ENCODE results near the gene SAP30BP. TPM values are rescaled to one million over a fixed set of nuclear protein-coding genes. Genes with fewer than 3 reads are reported as not detected.

The SAP30BP gene
- polyA plus RNA-seq, 2 of the 4 experiments (the other 2 are of a cell fraction), result 103 to 139 TPM

DNA sequence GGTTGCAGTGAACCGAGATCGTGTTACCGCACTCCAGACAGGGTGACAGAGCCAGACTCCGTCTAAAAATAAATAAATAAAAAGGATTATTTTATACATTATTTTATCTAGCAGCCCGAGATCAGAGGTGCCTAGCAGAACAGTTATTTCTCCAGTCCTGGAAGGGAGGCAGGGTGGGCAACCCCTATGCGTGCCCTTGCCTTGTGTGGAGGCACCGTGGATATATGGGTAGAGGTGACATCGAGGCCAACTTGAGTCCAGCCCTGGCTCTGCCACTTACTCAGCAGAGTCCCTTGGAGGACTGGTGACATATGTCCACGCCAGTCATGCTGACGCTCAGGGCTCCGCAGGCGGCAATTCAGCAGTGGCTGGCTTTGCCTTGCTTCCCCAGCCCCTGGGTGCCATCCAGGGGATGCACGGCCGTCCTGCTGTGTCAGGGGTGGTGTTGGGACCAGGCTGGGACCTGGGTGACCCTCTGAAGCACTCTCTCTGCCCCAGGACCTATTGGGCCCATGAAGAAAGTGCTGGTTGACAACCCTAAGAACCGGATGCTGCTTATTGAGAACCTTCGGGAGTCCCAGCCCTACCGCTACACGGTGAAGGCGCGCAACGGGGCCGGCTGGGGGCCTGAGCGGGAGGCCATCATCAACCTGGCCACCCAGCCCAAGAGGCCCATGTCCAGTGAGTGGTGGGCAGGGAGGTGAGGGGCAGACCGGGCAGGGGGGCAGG is 84.7 kb downstream of the SAP30BP start:
- no peak overlapping the region for H3K27ac ChIP-seq
- WGBS (ENCODE audit: missing lambda C conversion rate), result 93% methylated on average over 24 of the region's 24 CpGs
- H3K4me3 ChIP-seq, result no peak overlapping the region
- no peak for FAIRE-seq
- H3K9me3 ChIP-seq, result no peaks in the 10 kb centered on the region
- H3K4me1 ChIP-seq, result peaks cover 12% of the 10 kb centered on the region
- no peak for DNase-seq (ENCODE audit: low read depth in 1 of 2, low spot score in 1 of 2)
- no peak for ATAC-seq
- ChIA-PET POLR2A (interaction anchor here (1.2 kb wide), 1 partner anchor 28 kb away, joined by 4 read pairs; a partner anchor contains a TSS), CTCF (interaction anchor here (0.6 to 43.5 kb wide), 10 partner anchors 7 to 411 kb away, joined by 3 to 1931 read pairs (median 66); partner anchors contain the start of genes GALK1, ITGB4, RECQL5 and SAP30BP)
- H3K4me2 ChIP-seq, result no peak overlapping the region
- TF ChIP-seq, protein P1, sequence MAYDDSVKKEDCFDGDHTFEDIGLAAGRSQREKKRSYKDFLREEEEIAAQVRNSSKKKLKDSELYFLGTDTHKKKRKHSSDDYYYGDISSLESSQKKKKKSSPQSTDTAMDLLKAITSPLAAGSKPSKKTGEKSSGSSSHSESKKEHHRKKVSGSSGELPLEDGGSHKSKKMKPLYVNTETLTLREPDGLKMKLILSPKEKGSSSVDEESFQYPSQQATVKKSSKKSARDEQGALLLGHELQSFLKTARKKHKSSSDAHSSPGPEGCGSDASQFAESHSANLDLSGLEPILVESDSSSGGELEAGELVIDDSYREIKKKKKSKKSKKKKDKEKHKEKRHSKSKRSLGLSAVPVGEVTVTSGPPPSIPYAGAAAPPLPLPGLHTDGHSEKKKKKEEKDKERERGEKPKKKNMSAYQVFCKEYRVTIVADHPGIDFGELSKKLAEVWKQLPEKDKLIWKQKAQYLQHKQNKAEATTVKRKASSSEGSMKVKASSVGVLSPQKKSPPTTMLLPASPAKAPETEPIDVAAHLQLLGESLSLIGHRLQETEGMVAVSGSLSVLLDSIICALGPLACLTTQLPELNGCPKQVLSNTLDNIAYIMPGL (CRISPR knock-in tag; IDR thresholded peaks at IDR 0.05; ENCODE audit: borderline replicate concordance), result no peak
- TF ChIP-seq HOXB13 (CRISPR knock-in tag; IDR thresholded peaks at IDR 0.05; ENCODE audit: low read depth), result no peak
- no peak for TF ChIP-seq RCOR1 (IDR thresholded peaks at IDR 0.05; ENCODE audit: low read depth, low read length)
- no peak for TF ChIP-seq CHD4 (IDR thresholded peaks at IDR 0.05; ENCODE audit: borderline replicate concordance)
- TF ChIP-seq, protein P2, sequence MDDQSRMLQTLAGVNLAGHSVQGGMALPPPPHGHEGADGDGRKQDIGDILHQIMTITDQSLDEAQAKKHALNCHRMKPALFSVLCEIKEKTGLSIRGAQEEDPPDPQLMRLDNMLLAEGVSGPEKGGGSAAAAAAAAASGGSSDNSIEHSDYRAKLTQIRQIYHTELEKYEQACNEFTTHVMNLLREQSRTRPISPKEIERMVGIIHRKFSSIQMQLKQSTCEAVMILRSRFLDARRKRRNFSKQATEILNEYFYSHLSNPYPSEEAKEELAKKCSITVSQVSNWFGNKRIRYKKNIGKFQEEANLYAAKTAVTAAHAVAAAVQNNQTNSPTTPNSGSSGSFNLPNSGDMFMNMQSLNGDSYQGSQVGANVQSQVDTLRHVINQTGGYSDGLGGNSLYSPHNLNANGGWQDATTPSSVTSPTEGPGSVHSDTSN (IDR thresholded peaks at IDR 0.05), result no peak
- TF ChIP-seq, protein P3, sequence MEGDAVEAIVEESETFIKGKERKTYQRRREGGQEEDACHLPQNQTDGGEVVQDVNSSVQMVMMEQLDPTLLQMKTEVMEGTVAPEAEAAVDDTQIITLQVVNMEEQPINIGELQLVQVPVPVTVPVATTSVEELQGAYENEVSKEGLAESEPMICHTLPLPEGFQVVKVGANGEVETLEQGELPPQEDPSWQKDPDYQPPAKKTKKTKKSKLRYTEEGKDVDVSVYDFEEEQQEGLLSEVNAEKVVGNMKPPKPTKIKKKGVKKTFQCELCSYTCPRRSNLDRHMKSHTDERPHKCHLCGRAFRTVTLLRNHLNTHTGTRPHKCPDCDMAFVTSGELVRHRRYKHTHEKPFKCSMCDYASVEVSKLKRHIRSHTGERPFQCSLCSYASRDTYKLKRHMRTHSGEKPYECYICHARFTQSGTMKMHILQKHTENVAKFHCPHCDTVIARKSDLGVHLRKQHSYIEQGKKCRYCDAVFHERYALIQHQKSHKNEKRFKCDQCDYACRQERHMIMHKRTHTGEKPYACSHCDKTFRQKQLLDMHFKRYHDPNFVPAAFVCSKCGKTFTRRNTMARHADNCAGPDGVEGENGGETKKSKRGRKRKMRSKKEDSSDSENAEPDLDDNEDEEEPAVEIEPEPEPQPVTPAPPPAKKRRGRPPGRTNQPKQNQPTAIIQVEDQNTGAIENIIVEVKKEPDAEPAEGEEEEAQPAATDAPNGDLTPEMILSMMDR (IDR thresholded peaks at IDR 0.05), result no peak
- no peak for TF ChIP-seq FOSL2 (IDR thresholded peaks at IDR 0.05)
- no peak for TF ChIP-seq FOSL2 (CRISPR knock-in tag; IDR thresholded peaks at IDR 0.05)
- no peak for TF ChIP-seq SREBF2 (IDR thresholded peaks at IDR 0.05)
- no peak for TF ChIP-seq EHMT2 (IDR thresholded peaks at IDR 0.05; ENCODE audit: low read depth)
- TF ChIP-seq, protein P4, sequence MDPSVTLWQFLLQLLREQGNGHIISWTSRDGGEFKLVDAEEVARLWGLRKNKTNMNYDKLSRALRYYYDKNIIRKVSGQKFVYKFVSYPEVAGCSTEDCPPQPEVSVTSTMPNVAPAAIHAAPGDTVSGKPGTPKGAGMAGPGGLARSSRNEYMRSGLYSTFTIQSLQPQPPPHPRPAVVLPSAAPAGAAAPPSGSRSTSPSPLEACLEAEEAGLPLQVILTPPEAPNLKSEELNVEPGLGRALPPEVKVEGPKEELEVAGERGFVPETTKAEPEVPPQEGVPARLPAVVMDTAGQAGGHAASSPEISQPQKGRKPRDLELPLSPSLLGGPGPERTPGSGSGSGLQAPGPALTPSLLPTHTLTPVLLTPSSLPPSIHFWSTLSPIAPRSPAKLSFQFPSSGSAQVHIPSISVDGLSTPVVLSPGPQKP (IDR thresholded peaks at IDR 0.05; ENCODE audit: low read depth, low read length), result no peak
- TF ChIP-seq, protein P5, sequence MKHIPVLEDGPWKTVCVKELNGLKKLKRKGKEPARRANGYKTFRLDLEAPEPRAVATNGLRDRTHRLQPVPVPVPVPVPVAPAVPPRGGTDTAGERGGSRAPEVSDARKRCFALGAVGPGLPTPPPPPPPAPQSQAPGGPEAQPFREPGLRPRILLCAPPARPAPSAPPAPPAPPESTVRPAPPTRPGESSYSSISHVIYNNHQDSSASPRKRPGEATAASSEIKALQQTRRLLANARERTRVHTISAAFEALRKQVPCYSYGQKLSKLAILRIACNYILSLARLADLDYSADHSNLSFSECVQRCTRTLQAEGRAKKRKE (CRISPR knock-in tag; IDR thresholded peaks at IDR 0.05; ENCODE audit: low read depth), result no peak
- no peak for TF ChIP-seq CHD2 (IDR thresholded peaks at IDR 0.05; ENCODE audit: low read length, partially characterized antibody)
- TF ChIP-seq POLR2AphosphoS2 (conservative IDR thresholded peaks at IDR 0.05; ENCODE audit: low read length), result no peak
- TF ChIP-seq JUNB (IDR thresholded peaks at IDR 0.05), result no peak
- TF ChIP-seq FOXS1 (CRISPR knock-in tag; IDR thresholded peaks at IDR 0.05), result no peak
- no peak for TF ChIP-seq KDM1A (IDR thresholded peaks at IDR 0.05; ENCODE audit: low read depth)
- TF ChIP-seq, protein P6, sequence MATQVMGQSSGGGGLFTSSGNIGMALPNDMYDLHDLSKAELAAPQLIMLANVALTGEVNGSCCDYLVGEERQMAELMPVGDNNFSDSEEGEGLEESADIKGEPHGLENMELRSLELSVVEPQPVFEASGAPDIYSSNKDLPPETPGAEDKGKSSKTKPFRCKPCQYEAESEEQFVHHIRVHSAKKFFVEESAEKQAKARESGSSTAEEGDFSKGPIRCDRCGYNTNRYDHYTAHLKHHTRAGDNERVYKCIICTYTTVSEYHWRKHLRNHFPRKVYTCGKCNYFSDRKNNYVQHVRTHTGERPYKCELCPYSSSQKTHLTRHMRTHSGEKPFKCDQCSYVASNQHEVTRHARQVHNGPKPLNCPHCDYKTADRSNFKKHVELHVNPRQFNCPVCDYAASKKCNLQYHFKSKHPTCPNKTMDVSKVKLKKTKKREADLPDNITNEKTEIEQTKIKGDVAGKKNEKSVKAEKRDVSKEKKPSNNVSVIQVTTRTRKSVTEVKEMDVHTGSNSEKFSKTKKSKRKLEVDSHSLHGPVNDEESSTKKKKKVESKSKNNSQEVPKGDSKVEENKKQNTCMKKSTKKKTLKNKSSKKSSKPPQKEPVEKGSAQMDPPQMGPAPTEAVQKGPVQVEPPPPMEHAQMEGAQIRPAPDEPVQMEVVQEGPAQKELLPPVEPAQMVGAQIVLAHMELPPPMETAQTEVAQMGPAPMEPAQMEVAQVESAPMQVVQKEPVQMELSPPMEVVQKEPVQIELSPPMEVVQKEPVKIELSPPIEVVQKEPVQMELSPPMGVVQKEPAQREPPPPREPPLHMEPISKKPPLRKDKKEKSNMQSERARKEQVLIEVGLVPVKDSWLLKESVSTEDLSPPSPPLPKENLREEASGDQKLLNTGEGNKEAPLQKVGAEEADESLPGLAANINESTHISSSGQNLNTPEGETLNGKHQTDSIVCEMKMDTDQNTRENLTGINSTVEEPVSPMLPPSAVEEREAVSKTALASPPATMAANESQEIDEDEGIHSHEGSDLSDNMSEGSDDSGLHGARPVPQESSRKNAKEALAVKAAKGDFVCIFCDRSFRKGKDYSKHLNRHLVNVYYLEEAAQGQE (IDR thresholded peaks at IDR 0.05), result no peak

All from A549 (cell line).